ENCODE data around the gene INO80B. TPM values are rescaled to one million over a fixed set of nuclear protein-coding genes. Genes with fewer than 3 reads are reported as not detected.
A peak's percentile ranks its signal among the peaks of the same experiment; 100 is the strongest.
"Not testable (repeated sequence)": the region's sequence is repeated elsewhere in the genome, so short reads cannot be mapped to it uniquely, and the experiment has no call there.

INO80B gene
- total and polyA plus RNA-seq, 8 donors: 4.7 to 52.2 (median 32.2) TPM; not detected in 1

DNA sequence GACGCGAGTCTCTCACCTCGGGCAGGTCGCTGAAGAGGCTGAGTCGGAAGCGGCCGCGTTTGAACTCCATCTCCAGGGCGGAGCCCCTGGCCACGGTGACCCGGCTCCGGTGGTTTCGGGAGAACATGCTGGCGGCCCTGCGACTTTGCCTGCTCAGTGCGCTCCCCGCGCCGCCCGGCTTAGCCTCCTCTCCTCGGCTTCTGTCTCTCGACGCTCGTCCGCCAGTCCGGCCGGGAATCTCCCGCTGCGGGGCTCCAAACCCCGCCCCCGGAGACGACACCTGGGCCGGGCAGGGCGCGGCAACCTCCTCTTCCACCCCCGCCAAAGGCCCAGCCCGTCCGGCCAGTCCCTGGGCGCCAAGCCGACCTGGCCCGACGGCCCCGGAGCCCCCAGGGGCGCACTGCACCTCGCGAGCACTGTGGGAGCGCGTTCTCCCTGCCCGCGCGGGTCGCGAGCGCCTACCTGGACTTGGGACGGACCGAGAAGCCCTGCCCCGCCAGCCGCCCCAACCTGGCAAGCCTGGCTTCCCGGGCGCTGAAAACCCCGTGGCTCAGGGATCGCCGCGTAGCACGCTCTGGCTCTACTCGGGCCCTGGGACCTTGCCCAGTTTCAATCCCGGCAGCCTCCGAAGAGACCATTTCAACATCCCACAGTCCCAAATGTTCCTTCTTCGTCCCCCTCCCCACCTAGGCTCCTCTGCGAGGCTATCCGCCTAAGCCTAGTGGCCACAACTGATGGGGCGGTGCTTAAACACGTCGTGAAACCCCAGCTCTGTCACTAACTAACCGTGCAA, 13.0 kb upstream of the INO80B start, which contains the start of gene RTKN:
RTKN (minus strand) TSS at position 248 of the 793 bp plus-strand sequence; CDS start at position 127, 121 bp downstream.
- intact Hi-C loops (cut with DNase I; ENCODE audit: low total_unique reads): no loop called here
- WGBS, 5 donors: 10 to 32% (median 11%) methylated on average over 29 to 75 of the region's 75 CpGs
- Histone ChIP-seq H3K4me1 (peaks cover 22 to 63% (median 44%) of the 10 kb centered on the region in 4 donors), H3K36me3 (no peaks in the 10 kb centered on the region), H3K9me3 (no peaks in the 10 kb centered on the region), H3K4me3 (peak within 1 kb of the TSS; percentile 48 to 56 (median 54)), H3K27me3 (peaks cover 0 to 38% (median 7%) of the 10 kb centered on the region in 3 donors), H3K27ac (peak within 1 kb of the TSS; percentile 85 to 93 (median 87))
- DNase-seq: peak; percentile 70 to 89
- TF ChIP-seq POLR2A (IDR thresholded peaks at IDR 0.05): peak in 1 of 4 donors; percentile 55
- TF ChIP-seq POLR2AphosphoS5 (IDR thresholded peaks at IDR 0.05): peak in 2 of 3 donors; percentile 69 to 70
- no peak for TF ChIP-seq EP300 (IDR thresholded peaks at IDR 0.05)

GRCh38 chr2:74442483-74443297, 12.2 kb upstream of the INO80B start:
- WGBS, 5 donors: 78 to 90% (median 82%) methylated on average over 16 of the region's 16 CpGs
- Histone ChIP-seq H3K27ac (peak overlapping the region; percentile 85 to 93 (median 87)), H3K27me3 (peaks cover 0 to 38% (median 7%) of the 10 kb centered on the region in 3 donors), H3K4me3 (peak overlapping the region; percentile 48 to 56 (median 54)), H3K4me1 (peaks cover 22 to 60% (median 41%) of the 10 kb centered on the region in 4 donors)
- H3K9me3 ChIP-seq; intact Hi-C loops (cut with DNase I; ENCODE audit: low total_unique reads); H3K36me3 ChIP-seq; DNase-seq: not testable (repeated sequence)

DNA sequence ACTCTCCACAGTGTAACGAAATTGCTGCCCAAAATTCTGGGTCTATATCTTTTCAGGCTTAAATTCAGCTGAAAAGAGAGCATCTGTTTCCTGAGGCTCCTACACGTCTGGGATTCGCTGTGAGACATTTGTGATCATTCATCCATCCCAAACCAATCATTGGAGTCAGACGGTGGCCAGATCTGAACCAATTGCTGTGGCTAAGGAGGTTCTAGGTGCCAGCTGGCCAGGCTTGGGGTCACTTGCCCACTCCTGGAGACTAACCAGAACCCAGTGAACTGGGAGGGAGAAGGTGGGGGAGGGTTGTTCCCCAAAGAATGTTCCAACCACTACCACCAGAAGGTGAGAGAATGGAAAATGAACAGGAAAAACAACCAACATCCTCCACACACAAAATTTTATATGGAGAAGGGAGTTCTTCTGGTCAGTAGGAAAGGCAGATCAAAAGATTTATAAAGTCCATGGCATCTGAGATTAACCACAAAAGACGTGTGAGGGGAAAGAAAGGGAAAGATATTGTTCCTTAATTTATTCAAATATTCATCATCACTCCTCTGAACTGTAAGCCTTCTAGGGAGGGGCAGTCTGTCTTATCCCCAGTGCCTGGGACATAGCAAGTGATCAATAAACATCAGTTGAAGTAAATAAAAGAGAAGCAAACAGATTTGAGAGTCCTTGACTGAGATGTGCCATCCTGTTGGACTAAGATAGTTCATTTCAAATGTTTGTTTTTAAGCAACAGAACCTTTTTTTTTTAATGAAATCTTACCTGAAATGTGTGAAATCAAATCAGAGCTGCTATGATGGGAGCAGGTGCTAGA, 10.2 kb upstream of the INO80B start:
- Histone ChIP-seq H3K27me3 (peaks cover 0 to 37% (median 7%) of the 10 kb centered on the region in 3 donors), H3K9me3 (no peaks in the 10 kb centered on the region), H3K4me1 (peaks cover 14 to 40% (median 27%) of the 10 kb centered on the region in 4 donors), H3K36me3 (no peaks in the 10 kb centered on the region), H3K4me3 (no peak overlapping the region), H3K27ac (no peak overlapping the region)
- TF ChIP-seq CTCF (IDR thresholded peaks at IDR 0.05): no peak
- intact Hi-C loops (cut with DNase I; ENCODE audit: low total_unique reads): no loop called here
- no peak for DNase-seq
- WGBS, 5 donors: 34 to 49% (median 39%) methylated on average over 5 of the region's 5 CpGs

GRCh38 chr2:74447230-74447999, 7.5 kb upstream of the INO80B start:
- H3K27me3 ChIP-seq: peaks cover 0 to 17% (median 0%) of the 10 kb centered on the region in 3 donors
- no peaks in the 10 kb centered on the region for H3K36me3 ChIP-seq
- no peaks in the 10 kb centered on the region for H3K9me3 ChIP-seq
- H3K4me1 ChIP-seq: peaks cover 0 to 13% (median 3%) of the 10 kb centered on the region in 4 donors
- TF ChIP-seq CTCF (IDR thresholded peaks at IDR 0.05) (no peak), POLR2A (IDR thresholded peaks at IDR 0.05) (no peak), POLR2AphosphoS5 (IDR thresholded peaks at IDR 0.05) (no peak), EP300 (IDR thresholded peaks at IDR 0.05) (no peak)
- intact Hi-C loops (cut with DNase I; ENCODE audit: low total_unique reads): no loop called here
- WGBS, 5 donors: 75 to 88% (median 84%) methylated on average over 5 of the region's 5 CpGs
- no peak overlapping the region for H3K27ac ChIP-seq
- no peak for DNase-seq
- no peak overlapping the region for H3K4me3 ChIP-seq
